Stimulated activated effector memory CD8-positive, alpha-beta T cell treated with anti-CD3 and anti-CD28 coated beads, Interleukin-12 subunit alpha, Interleukin-12 subunit beta, amount 100 ng/mL, for 72 hours (primary cell): Measurements from ENCODE around the gene IGFLR1.

ENCODE experiments used
- ATAC-seq: fragments of 150-1000 bp; cut with Tn5 transposase; 2 replicates; pipeline ENCODE4 v1.10.0; 2021
- DNase-seq, 2 donors: peaks; one replicate each; pipeline ENCODE4 v3.0.0; 2021 to 2022; ENCODE audit warnings: low spot score in 2 of 2
- H3K27ac Mint-ChIP-seq: one replicate; pipeline ENCODE4 v1.8.0; 2022; ENCODE audit warnings: mild to moderate bottlenecking, mixed read lengths
- H3K36me3 Mint-ChIP-seq: one replicate; pipeline ENCODE4 v1.8.0; 2022; ENCODE audit warnings: mild to moderate bottlenecking, mixed read lengths
- H3K4me1 Mint-ChIP-seq: one replicate; pipeline ENCODE4 v1.8.0; 2022; ENCODE audit warnings: mixed read lengths
- H3K4me3 Mint-ChIP-seq: one replicate; pipeline ENCODE4 v1.8.0; 2022; ENCODE audit warnings: mild to moderate bottlenecking, mixed read lengths
- H3K9me3 Mint-ChIP-seq: one replicate; pipeline ENCODE4 v1.8.0; 2022; ENCODE audit warnings: mixed read lengths

Gene IGFLR1

DNA sequence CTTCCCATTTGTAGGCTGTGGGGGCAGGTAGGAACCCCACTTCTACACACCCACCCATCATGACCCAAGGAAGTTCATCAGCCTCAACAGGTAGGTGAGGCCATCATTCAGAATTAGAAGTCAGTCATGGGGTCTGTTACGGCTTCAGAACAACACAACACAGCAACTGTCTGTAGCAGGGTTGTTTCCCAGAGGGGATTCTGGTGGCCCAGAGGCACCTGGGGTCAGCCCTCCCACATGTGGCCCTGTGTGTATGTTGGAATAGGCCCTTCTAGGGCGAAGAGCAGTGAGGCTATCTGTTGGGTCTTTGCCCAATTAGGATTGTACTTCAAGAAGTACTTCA, 3.4 kb downstream of the IGFLR1 start:
- DNase-seq = no peak
- Mint-ChIP-seq H3K27ac (peak overlapping the region; percentile 67), H3K4me3 (peak overlapping the region; percentile 94), H3K4me1 (peaks cover 66% of the 10 kb centered on the region), H3K9me3 (no peaks in the 10 kb centered on the region), H3K36me3 (peaks cover 92% of the 10 kb centered on the region)
- no peak for ATAC-seq

DNA sequence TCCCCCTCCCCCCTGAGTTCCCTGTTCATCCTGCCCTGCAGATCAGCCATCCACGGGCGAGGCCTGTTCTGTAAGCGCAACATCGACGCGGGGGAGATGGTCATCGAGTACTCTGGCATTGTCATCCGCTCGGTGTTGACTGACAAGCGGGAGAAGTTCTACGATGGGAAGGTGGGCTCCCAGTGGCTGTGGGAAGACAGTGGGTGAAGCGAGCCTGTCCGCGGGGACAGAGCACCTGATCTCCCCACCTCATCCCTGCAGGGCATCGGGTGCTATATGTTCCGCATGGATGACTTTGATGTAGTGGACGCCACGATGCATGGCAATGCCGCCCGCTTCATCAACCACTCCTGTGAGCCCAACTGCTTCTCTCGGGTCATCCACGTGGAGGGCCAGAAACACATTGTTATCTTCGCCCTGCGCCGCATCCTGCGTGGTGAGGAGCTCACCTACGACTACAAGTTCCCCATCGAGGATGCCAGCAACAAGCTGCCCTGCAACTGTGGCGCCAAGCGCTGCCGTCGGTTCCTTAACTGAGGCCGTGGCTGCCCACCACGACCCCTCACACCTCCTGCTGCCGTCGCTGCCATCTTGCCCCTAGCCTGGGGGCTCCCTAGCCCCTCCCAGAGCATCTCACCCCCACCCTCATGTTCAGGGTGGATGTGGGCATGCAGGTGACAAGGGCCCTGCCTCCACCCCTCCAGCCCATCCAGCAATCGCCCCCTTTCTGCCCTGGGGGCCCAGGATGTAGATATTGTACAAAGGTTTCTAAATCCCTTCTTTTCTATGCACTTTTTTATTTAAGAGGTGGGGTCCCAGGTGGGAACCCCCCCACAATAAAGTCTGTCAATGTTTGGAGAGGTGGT, 4.0 kb downstream of the IGFLR1 start:
- peak overlapping the region; percentile 94 for H3K4me3 Mint-ChIP-seq

DNA sequence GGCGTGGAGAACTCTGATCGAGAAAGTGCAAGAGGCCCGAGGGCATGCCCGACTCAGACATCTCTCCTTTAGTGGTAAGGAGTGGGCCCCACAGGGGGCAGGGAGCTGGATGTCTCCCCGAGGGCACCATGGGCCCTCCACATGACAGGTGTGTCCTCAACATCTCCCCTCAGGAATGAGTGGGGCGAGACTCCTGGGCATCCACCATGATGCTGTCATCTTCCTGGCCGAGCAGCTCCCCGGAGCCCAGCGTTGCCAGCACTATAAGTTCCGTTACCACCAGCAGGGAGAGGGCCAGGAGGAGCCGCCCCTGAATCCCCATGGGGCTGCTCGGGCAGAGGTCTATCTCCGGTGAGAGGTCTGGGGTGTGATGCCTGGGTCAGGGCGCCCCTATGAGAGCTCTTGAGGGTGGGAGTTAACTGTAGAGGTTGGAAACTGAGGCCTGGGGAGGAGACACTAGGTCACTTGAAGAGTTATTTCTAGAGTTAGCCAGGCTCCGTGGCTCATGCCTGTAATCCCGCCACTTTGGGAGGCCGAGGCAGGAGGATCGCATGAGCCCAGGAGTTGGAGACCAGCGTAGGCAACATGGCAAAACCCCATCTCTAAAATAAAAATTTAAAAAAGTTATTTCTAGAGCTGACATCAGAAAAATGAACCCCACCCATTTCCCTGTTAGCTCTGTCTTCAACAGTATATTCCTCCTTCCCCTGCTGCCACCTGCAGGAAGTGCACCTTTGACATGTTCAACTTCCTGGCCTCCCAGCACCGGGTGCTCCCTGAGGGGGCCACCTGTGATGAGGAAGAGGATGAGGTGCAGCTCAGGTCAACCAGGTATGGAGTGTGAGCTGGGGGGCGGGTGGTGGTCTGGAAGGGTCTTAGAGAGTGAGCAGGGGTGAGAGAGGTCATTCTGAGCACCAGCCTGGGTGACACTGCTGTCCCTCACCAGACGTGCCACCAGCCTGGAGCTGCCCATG, 5.1 kb downstream of the IGFLR1 start:
- ATAC-seq (no peak), DNase-seq (no peak)
- no peak overlapping the region for H3K4me3 Mint-ChIP-seq
- H3K4me1 Mint-ChIP-seq = peaks cover 54% of the 10 kb centered on the region
- H3K27ac Mint-ChIP-seq = peak overlapping the region; percentile 81
- H3K36me3 Mint-ChIP-seq = peaks cover 99% of the 10 kb centered on the region
- no peaks in the 10 kb centered on the region for H3K9me3 Mint-ChIP-seq

More for the DNA sequence above, 4.0 kb downstream of the IGFLR1 start:
- Mint-ChIP-seq H3K27ac (peak overlapping the region; percentile 81), H3K9me3 (no peaks in the 10 kb centered on the region), H3K36me3 (peaks cover 98% of the 10 kb centered on the region), H3K4me1 (peaks cover 63% of the 10 kb centered on the region)
- no peak for ATAC-seq
- DNase-seq = no peak

DNA sequence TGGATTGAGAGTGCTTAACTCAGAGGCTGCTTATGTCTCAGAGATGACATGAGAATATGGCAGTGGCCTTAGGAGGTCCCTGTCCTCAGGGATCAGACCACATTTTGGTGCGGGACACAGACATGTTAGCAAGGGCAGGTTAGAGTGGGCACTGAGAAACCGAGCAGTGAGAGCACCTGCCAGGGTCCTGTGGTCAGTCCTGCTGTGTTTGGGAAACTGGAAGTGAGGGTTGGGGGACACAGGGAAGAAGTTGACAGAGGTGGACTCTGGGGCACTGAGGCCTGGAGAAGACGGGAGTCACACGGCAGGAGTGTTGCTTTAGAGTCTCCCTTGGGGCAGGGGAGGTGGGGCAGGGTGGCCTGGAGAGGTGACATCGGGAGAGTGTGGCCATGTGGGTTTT, 7.4 kb downstream of the IGFLR1 start:
- no peak overlapping the region for H3K4me3 Mint-ChIP-seq
- no peak for ATAC-seq
- H3K9me3 Mint-ChIP-seq = no peaks in the 10 kb centered on the region
- peak overlapping the region; percentile 81 for H3K27ac Mint-ChIP-seq
- DNase-seq = no peak
- peaks cover 100% of the 10 kb centered on the region for H3K36me3 Mint-ChIP-seq
- H3K4me1 Mint-ChIP-seq = peaks cover 57% of the 10 kb centered on the region

DNA sequence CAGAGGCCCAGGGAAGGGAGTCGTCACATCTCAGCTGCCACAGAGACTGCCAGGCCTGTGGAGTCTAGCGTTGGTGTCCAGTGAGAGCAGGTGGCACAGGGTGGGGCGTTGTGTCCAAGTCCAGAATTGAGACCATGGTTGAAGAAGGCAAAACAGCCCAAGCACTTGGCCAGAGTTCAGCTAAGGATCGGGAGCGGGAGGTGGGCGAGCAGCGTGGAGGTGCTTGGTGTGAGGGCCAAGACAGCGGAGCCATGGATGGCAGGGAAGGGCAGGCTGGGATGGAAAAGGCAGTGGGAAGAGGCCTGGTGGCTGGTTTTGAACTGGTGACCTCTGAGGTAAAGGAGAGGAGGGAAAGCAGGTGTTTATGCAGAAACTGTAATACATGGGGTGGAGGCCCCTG, 8.0 kb downstream of the IGFLR1 start:
- no peak for ATAC-seq
- Mint-ChIP-seq H3K36me3 (peaks cover 100% of the 10 kb centered on the region), H3K4me3 (no peak overlapping the region), H3K4me1 (peaks cover 51% of the 10 kb centered on the region), H3K9me3 (no peaks in the 10 kb centered on the region), H3K27ac (peak overlapping the region; percentile 81)
- no peak for DNase-seq

DNA sequence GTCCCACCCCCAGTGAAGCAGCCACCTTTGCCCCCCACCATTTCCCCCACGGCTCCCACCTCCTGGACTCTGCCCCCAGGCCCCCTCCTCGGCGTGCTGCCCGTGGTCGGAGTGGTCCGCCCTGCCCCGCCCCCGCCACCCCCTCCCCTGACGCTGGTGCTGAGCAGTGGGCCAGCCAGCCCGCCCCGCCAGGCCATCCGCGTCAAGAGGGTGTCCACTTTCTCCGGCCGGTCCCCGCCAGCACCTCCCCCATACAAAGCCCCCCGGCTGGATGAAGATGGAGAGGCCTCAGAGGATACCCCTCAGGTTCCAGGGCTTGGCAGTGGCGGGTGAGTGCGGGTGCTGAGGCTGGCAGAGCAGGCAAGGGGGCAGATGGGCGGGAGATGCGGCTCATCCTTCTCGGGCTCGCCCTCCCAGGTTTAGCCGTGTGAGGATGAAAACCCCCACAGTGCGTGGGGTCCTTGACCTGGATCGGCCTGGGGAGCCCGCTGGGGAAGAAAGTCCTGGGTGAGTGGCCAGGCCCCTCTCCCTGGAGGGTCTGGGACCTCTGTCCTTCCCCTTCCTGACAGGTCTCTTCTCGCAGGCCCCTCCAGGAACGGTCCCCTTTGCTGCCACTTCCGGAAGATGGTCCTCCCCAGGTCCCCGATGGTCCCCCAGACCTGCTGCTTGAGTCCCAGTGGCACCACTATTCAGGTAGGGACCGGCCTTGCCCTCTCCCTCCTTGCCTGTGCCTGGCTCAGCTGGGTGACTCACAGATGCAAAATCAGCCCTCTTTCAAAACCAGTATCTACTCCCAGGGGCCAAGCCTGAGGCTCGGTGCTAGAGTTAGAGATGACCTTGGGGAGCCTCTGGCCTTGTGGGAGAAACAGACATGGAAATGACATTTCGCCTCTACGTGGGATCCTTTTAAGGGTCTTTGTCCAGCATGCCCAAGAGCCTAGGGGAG, 8.8 kb downstream of the IGFLR1 start:
- H3K9me3 Mint-ChIP-seq = no peaks in the 10 kb centered on the region
- H3K4me1 Mint-ChIP-seq = peaks cover 43% of the 10 kb centered on the region
- no peak overlapping the region for H3K4me3 Mint-ChIP-seq
- peak overlapping the region; percentile 81 for H3K27ac Mint-ChIP-seq
- H3K36me3 Mint-ChIP-seq = peaks cover 100% of the 10 kb centered on the region
- DNase-seq (no peak), ATAC-seq (no peak)

DNA sequence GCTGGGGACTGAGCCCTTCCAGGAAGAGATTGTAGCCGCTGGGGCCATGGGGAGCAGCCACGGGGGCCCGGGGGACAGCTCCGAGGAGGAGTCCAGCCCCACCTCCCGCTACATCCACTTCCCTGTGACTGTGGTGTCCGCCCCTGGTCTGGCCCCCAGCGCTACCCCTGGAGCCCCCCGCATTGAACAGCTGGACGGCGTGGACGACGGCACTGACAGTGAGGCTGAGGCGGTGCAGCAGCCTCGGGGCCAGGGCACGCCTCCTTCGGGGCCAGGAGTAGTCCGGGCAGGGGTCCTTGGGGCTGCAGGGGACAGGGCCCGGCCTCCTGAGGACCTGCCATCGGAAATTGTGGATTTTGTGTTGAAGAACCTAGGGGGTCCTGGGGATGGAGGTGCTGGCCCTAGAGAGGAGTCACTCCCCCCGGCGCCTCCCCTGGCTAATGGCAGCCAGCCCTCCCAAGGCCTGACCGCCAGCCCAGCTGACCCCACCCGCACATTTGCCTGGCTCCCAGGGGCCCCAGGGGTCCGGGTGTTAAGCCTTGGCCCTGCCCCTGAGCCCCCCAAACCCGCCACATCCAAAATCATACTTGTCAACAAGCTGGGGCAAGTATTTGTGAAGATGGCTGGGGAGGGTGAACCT, 9.6 kb downstream of the IGFLR1 start:
- ATAC-seq (no peak), DNase-seq (no peak)
- Mint-ChIP-seq H3K4me3 (no peak overlapping the region), H3K36me3 (peaks cover 100% of the 10 kb centered on the region), H3K4me1 (peaks cover 41% of the 10 kb centered on the region), H3K27ac (peak overlapping the region; percentile 29), H3K9me3 (no peaks in the 10 kb centered on the region)

DNA sequence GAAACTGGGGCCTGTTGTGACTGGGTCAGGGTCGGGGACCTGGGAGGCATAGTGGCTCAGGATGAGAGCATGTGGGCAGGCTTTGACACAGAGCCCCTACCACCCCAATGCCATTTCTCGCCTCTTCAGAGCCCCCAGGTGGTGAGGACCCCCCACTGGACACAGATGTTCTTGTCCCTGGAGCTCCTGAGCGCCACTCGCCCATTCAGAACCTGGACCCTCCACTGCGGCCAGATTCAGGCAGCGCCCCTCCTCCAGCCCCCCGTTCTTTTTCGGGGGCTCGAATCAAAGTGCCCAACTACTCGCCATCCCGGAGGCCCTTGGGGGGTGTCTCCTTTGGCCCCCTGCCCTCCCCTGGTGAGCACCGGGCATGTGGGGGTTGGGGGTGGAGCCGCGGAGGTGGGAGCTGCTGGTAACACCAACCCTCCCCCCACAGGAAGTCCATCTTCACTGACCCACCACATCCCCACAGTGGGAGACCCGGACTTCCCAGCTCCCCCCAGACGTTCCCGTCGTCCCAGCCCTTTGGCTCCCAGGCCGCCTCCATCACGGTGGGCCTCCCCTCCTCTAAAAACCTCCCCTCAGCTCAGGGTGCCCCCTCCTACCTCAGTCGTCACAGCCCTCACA, 10.4 kb downstream of the IGFLR1 start:
- Mint-ChIP-seq H3K4me3 (no peak overlapping the region), H3K9me3 (no peaks in the 10 kb centered on the region), H3K36me3 (peaks cover 100% of the 10 kb centered on the region), H3K27ac (peak overlapping the region; percentile 29), H3K4me1 (peaks cover 36% of the 10 kb centered on the region)
- ATAC-seq (no peak), DNase-seq (no peak)

DNA sequence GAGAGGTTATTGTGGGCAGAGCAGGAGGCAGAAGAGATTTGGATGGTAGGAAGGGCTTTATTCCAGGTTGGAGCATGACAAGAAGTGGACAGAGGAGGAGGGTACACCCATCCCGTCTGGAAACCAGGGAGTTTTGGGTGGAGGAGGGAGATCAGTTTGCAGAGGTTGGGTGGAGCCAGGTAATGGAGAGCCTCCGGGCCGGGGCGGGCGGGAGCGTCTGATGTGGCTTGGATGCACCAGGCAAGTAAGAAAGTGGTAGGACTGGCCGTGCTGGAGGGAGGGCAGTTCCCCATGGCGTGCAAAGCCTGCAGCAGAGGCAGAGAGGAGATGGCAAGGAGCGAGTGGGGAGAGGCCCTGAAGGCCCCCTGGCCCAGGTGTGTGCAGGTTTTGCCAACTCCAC, 10.9 kb downstream of the IGFLR1 start:
- ATAC-seq = no peak
- peak overlapping the region; percentile 64 for H3K27ac Mint-ChIP-seq
- peaks cover 31% of the 10 kb centered on the region for H3K4me1 Mint-ChIP-seq
- no peak for DNase-seq
- H3K36me3 Mint-ChIP-seq = peaks cover 100% of the 10 kb centered on the region
- no peaks in the 10 kb centered on the region for H3K9me3 Mint-ChIP-seq
- no peak overlapping the region for H3K4me3 Mint-ChIP-seq

DNA sequence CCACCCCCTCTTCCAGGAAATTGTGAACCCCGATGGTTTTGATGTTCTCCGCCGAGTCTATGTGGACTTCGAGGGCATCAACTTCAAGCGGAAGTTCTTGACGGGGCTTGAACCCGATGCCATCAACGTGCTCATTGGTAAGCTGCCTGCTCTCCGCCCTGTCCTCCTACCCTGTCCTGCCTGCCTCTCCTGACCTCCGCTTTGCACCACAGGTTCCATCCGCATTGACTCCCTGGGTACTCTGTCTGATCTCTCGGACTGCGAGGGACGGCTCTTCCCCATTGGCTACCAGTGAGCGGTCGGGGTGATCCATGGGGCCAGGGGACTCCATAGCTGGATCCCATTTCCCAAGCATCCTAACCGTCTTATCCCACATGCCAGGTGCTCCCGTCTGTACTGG, 11.9 kb downstream of the IGFLR1 start:
- no peak for ATAC-seq
- H3K4me3 Mint-ChIP-seq = no peak overlapping the region

DNA sequence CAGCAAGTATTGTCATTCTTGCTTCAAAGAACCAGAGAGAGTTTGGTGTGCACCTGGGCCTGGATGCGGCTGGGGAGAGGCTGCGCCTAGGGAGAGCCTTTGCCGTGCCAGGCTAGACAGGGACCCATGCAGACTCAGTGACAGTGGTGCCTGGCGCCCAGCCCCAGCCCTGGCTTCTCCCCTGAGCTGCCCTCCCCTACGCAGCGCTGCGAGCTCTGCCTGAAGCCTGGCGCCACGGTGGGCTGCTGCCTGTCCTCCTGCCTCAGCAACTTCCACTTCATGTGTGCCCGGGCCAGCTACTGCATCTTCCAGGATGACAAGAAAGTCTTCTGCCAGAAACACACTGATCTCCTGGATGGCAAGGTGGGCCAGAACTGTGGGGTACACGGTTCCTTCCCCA, 12.5 kb downstream of the IGFLR1 start:
- Mint-ChIP-seq H3K27ac (peak overlapping the region; percentile 20), H3K36me3 (peaks cover 100% of the 10 kb centered on the region), H3K4me1 (peaks cover 28% of the 10 kb centered on the region), H3K4me3 (no peak overlapping the region), H3K9me3 (no peaks in the 10 kb centered on the region)
- no peak for ATAC-seq
- DNase-seq = no peak

More for the DNA sequence above, 11.9 kb downstream of the IGFLR1 start:
- Mint-ChIP-seq H3K36me3 (peaks cover 100% of the 10 kb centered on the region), H3K4me1 (peaks cover 32% of the 10 kb centered on the region), H3K27ac (no peak overlapping the region), H3K9me3 (no peaks in the 10 kb centered on the region)
- DNase-seq = no peak

DNA sequence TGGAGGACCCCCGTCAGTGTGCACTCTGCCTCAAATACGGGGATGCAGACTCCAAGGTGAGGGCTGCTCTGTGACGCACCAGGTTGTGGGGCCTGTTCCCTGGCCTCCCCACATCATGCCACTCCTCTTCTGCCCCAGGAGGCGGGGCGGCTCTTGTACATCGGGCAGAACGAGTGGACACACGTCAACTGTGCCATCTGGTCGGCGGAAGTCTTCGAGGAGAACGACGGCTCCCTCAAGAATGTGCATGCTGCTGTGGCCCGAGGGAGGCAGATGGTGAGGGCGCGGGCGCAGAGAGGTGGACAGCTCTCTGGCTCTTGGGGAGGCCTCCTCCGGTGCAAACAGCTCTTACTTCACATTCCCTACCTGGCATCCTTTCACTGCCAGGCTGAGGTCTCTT, 13.2 kb downstream of the IGFLR1 start:
- no peak for DNase-seq
- peaks cover 20% of the 10 kb centered on the region for H3K4me1 Mint-ChIP-seq
- no peaks in the 10 kb centered on the region for H3K9me3 Mint-ChIP-seq
- H3K4me3 Mint-ChIP-seq = no peak overlapping the region
- no peak overlapping the region for H3K27ac Mint-ChIP-seq
- peaks cover 100% of the 10 kb centered on the region for H3K36me3 Mint-ChIP-seq
- no peak for ATAC-seq

DNA sequence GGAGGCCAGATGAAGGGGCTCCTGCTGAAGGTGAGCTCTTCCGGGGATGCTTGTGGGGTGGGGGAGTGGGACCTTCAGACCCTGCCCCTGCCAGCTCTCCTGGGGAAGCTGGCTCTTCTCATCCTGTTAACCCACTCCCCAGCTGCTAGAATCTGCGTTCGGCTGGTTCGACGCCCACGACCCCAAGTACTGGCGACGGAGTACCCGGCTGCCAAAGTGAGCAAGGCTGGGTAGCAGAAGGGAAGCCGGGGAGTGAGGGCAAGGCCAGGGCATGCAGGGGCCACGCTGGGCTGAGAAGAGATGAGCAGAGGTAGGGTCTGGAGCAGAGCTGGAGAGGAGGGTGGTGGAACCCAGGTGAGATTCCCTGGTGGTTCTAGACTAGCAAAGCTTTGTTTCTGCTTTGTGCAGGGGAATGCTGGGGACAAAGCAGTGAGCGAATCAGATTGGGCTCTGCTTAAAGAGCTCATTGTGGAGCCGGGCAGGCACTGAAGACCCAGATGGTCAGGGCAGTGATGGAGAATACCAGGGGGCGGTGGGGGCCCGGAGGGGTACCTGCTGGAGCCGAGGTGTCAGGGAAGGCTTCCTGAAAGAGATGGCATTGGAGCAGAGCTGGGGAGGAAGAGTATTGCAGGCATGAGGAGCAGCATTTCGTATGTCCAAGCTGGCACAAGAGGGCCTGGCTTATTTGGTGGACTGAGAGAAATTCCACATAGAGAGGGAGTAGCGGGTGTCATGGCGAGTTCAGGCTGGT, 14.1 kb downstream of the IGFLR1 start:
- peak overlapping the region; percentile 82 for H3K27ac Mint-ChIP-seq
- no peaks in the 10 kb centered on the region for H3K9me3 Mint-ChIP-seq
- ATAC-seq (no peak), DNase-seq (no peak)
- peaks cover 16% of the 10 kb centered on the region for H3K4me1 Mint-ChIP-seq
- H3K4me3 Mint-ChIP-seq = no peak overlapping the region
- H3K36me3 Mint-ChIP-seq = peaks cover 100% of the 10 kb centered on the region
